ENCODE measurements around the gene GLG1.
"Not testable (repeated sequence)": the region's sequence is repeated elsewhere in the genome, so short reads cannot be mapped to it uniquely, and the experiment has no call there.

GLG1 gene

GRCh38 chr16:74417897-74418296 is 189.0 kb downstream of the GLG1 start:
- H3K4me3 ChIP-seq (ENCODE audit: insufficient read depth, low read depth, low read length, poor library complexity, severe bottlenecking); H3K36me3 ChIP-seq (ENCODE audit: control insufficient read depth, insufficient read depth, low read length); H3K4me1 ChIP-seq (ENCODE audit: control insufficient read depth, insufficient read depth, low read length, poor library complexity, severe bottlenecking); H3K9me3 ChIP-seq (ENCODE audit: control insufficient read depth, low read length); H3K27ac ChIP-seq (ENCODE audit: insufficient read depth, low read length, poor library complexity, severe bottlenecking); H3K27me3 ChIP-seq (replicated peaks; ENCODE audit: control insufficient read depth, insufficient read depth, low read length, poor library complexity, severe bottlenecking); DNase-seq: not testable (repeated sequence)

GRCh38 chr16:74413920-74414319 is 193.0 kb downstream of the GLG1 start:
- not testable (repeated sequence) for H3K27me3 ChIP-seq (replicated peaks; ENCODE audit: control insufficient read depth, insufficient read depth, low read length, poor library complexity, severe bottlenecking); DNase-seq; H3K4me3 ChIP-seq (ENCODE audit: insufficient read depth, low read depth, low read length, poor library complexity, severe bottlenecking); H3K9me3 ChIP-seq (ENCODE audit: control insufficient read depth, low read length); H3K27ac ChIP-seq (ENCODE audit: insufficient read depth, low read length, poor library complexity, severe bottlenecking); H3K36me3 ChIP-seq (ENCODE audit: control insufficient read depth, insufficient read depth, low read length); H3K4me1 ChIP-seq (ENCODE audit: control insufficient read depth, insufficient read depth, low read length, poor library complexity, severe bottlenecking)

GRCh38 chr16:74413485-74413884 is 193.4 kb downstream of the GLG1 start:
- DNase-seq; H3K4me1 ChIP-seq (ENCODE audit: control insufficient read depth, insufficient read depth, low read length, poor library complexity, severe bottlenecking); H3K4me3 ChIP-seq (ENCODE audit: insufficient read depth, low read depth, low read length, poor library complexity, severe bottlenecking); H3K9me3 ChIP-seq (ENCODE audit: control insufficient read depth, low read length); H3K27me3 ChIP-seq (replicated peaks; ENCODE audit: control insufficient read depth, insufficient read depth, low read length, poor library complexity, severe bottlenecking); H3K36me3 ChIP-seq (ENCODE audit: control insufficient read depth, insufficient read depth, low read length); H3K27ac ChIP-seq (ENCODE audit: insufficient read depth, low read length, poor library complexity, severe bottlenecking): not testable (repeated sequence)

DNA sequence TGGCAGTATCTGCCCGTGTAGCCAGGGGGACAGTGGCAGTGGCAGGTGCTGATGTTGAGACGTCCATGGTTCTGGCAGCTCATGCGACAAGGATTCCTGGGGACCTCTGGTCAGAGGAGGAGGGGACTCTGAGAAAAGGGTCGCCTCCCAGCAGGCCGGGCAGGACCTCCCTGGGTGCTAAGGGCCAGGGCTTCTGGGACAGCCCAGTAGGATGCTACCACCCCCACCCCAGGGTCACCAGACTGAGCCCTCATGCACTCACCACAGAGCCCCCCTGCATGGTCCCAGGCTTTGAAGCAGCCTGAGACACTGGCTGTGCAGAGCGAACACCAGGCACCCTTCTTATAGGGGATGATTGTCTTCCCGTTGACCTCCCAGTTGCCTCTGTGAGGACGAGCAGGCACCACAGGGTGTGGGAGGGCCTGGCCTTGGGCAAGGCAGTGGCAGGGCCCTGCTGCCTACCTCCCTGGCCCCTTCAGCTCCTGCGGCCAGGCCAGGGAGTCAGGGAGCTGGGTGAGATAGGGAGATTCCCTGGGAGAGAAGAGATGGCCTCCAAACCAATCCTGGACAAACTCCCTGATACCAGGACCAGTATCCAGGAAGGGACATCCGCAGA is 194.0 kb downstream of the GLG1 start:
- H3K36me3 ChIP-seq (ENCODE audit: control insufficient read depth, insufficient read depth, low read length); H3K4me1 ChIP-seq (ENCODE audit: control insufficient read depth, insufficient read depth, low read length, poor library complexity, severe bottlenecking); DNase-seq; H3K27ac ChIP-seq (ENCODE audit: insufficient read depth, low read length, poor library complexity, severe bottlenecking); H3K9me3 ChIP-seq (ENCODE audit: control insufficient read depth, low read length); H3K27me3 ChIP-seq (replicated peaks; ENCODE audit: control insufficient read depth, insufficient read depth, low read length, poor library complexity, severe bottlenecking); H3K4me3 ChIP-seq (ENCODE audit: insufficient read depth, low read depth, low read length, poor library complexity, severe bottlenecking): not testable (repeated sequence)

DNA sequence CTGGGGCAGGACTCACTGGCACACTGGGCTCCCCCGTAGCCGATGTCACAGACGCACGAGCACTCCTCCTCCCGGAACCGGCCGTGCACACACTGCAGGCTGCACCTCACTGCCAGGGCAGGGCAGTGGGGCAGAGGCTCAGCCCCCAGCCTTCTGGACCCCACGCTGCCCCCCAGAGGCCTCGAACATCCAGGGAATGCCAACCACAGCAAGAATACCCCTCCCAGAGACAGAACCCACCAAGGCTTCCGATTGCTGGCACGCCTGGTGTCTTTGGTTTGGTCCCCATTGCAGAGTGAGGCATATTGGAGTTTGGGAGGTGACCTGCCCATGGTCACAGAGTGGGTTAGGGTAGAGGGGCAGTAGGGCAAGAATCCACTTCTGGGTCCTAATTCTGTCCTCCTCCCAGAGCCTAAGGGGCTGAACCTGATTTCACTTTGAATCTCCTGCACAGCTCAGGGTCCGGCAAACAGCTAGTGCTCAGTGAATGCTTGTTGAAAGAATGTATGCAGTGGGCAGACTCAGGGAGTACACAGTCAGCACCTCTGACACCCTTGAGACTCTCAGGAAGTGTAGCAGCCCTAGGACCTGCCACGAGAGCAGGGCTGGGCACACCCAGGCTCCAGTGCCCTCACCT is 194.7 kb downstream of the GLG1 start:
- H3K9me3 ChIP-seq (ENCODE audit: control insufficient read depth, low read length); H3K27ac ChIP-seq (ENCODE audit: insufficient read depth, low read length, poor library complexity, severe bottlenecking); H3K27me3 ChIP-seq (replicated peaks; ENCODE audit: control insufficient read depth, insufficient read depth, low read length, poor library complexity, severe bottlenecking); H3K4me1 ChIP-seq (ENCODE audit: control insufficient read depth, insufficient read depth, low read length, poor library complexity, severe bottlenecking); DNase-seq; H3K4me3 ChIP-seq (ENCODE audit: insufficient read depth, low read depth, low read length, poor library complexity, severe bottlenecking); H3K36me3 ChIP-seq (ENCODE audit: control insufficient read depth, insufficient read depth, low read length): not testable (repeated sequence)

GRCh38 chr16:74410981-74411380 is 195.9 kb downstream of the GLG1 start:
- H3K27me3 ChIP-seq (replicated peaks; ENCODE audit: control insufficient read depth, insufficient read depth, low read length, poor library complexity, severe bottlenecking); H3K4me3 ChIP-seq (ENCODE audit: insufficient read depth, low read depth, low read length, poor library complexity, severe bottlenecking); DNase-seq; H3K36me3 ChIP-seq (ENCODE audit: control insufficient read depth, insufficient read depth, low read length); H3K27ac ChIP-seq (ENCODE audit: insufficient read depth, low read length, poor library complexity, severe bottlenecking); H3K4me1 ChIP-seq (ENCODE audit: control insufficient read depth, insufficient read depth, low read length, poor library complexity, severe bottlenecking); H3K9me3 ChIP-seq (ENCODE audit: control insufficient read depth, low read length): not testable (repeated sequence)

GRCh38 chr16:74410057-74410957 is 196.6 kb downstream of the GLG1 start:
- not testable (repeated sequence) for H3K27me3 ChIP-seq (replicated peaks; ENCODE audit: control insufficient read depth, insufficient read depth, low read length, poor library complexity, severe bottlenecking); H3K27ac ChIP-seq (ENCODE audit: insufficient read depth, low read length, poor library complexity, severe bottlenecking); DNase-seq; H3K4me1 ChIP-seq (ENCODE audit: control insufficient read depth, insufficient read depth, low read length, poor library complexity, severe bottlenecking); H3K9me3 ChIP-seq (ENCODE audit: control insufficient read depth, low read length); H3K36me3 ChIP-seq (ENCODE audit: control insufficient read depth, insufficient read depth, low read length); H3K4me3 ChIP-seq (ENCODE audit: insufficient read depth, low read depth, low read length, poor library complexity, severe bottlenecking)

GRCh38 chr16:74409185-74409981 is 197.5 kb downstream of the GLG1 start:
- H3K4me3 ChIP-seq (ENCODE audit: insufficient read depth, low read depth, low read length, poor library complexity, severe bottlenecking); H3K27me3 ChIP-seq (replicated peaks; ENCODE audit: control insufficient read depth, insufficient read depth, low read length, poor library complexity, severe bottlenecking); H3K27ac ChIP-seq (ENCODE audit: insufficient read depth, low read length, poor library complexity, severe bottlenecking); H3K36me3 ChIP-seq (ENCODE audit: control insufficient read depth, insufficient read depth, low read length); H3K4me1 ChIP-seq (ENCODE audit: control insufficient read depth, insufficient read depth, low read length, poor library complexity, severe bottlenecking); H3K9me3 ChIP-seq (ENCODE audit: control insufficient read depth, low read length); DNase-seq: not testable (repeated sequence)

- H3K4me1 ChIP-seq (ENCODE audit: control insufficient read depth, insufficient read depth, low read length, poor library complexity, severe bottlenecking); H3K27ac ChIP-seq (ENCODE audit: insufficient read depth, low read length, poor library complexity, severe bottlenecking); H3K27me3 ChIP-seq (replicated peaks; ENCODE audit: control insufficient read depth, insufficient read depth, low read length, poor library complexity, severe bottlenecking); H3K4me3 ChIP-seq (ENCODE audit: insufficient read depth, low read depth, low read length, poor library complexity, severe bottlenecking); H3K9me3 ChIP-seq (ENCODE audit: control insufficient read depth, low read length); DNase-seq; H3K36me3 ChIP-seq (ENCODE audit: control insufficient read depth, insufficient read depth, low read length): not testable (repeated sequence)
Measured at GRCh38 chr16:74407362-74407705, 199.6 kb downstream of the GLG1 start.

Data from effector memory CD4-positive, alpha-beta T cell (primary cell).